Activated CD8-positive, alpha-beta memory T cell treated with anti-CD3 and anti-CD28 coated beads, Interleukin-2, amount 50 U/mL, for 4 hours (primary cell): ENCODE data around the gene SRSF3.
"Not testable (repeated sequence)": the region's sequence is repeated elsewhere in the genome, so short reads cannot be mapped to it uniquely, and the experiment has no call there.

Experiments
- DNase-seq: peaks from one replicate; pipeline ENCODE4 v3.0.0-alpha.2; 2020

Gene SRSF3

GRCh38 chr6:36594029-36594815 lies at the start of gene SRSF3:
TSS of gene SRSF3 (plus strand) at chr6:36594362. CDS start at chr6:36596763, 2,401 bp downstream.
- peak; percentile 93 for DNase-seq

- no peak for DNase-seq
These were observed 48.3 kb upstream of the SRSF3 start for GRCh38 chr6:36545767-36546307.

DNA sequence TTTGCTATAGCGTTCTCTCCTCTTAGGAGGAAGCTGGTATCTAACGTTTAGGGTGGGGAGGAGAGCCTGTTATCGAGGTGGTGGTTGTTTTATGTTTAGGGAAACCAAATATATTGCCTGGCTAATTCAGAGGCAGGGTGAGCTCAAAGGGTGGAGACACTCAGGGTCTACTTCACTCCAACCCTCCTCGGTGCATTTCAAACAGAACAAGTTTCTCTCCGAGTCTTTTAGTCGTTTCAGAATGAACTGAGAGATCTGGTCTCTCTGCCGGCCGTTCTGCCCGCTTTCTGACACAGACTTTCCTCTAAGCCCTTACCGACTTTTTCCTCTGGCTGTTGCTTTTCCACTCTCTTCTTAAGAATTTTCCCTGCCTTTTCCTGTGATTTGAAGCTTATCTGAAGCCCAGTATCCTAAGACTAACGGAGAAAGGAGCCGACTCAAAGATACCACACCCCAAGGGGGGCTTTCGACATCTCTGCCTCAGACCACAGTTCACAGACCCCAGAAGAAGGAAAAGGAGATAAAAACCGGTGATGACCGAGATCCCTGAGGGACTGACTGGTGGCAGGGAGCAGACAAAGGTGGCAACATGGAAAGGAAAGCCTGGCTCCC lies 47.7 kb upstream of the SRSF3 start:
- no peak for DNase-seq

DNA sequence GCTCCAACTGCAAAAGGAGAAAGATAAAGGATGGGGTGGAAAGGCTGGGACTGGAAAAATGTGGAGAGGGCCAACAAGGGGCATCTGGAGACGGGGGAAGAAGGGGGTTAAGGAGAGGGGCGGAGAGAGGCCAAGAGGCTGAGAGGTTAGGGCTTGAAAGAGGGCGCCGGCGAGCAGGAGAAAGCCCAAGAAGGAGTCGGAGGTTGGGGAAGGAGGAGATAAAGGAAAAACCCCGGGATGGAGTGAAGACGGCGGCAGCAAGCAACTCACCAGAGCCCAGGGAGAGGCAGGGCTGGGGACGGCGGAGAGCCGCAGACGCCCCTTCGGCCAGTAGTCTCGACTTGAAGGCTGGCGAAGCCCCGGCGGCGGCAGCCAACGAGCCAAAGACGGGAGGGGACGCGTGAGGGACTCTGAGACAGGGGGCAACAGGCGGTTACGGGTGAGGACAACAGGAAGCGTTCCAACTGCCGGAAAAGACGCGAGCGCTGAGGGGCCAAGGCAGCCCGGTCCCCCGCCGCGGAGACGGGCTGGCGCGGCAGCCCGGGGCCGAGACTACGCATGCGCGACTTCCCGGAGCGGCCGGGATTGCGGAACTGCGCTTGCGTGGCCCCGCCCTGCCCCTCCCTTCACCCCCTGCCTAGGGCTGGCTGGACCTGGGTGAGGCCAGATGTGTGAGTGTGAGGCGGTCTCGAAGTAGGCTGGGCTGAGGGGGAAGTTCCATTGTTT lies 47.1 kb upstream of the SRSF3 start, which contains the start of gene STK38:
Gene STK38, minus strand, starts transcription at position 560 of the 726 bp plus-strand sequence. CDS start 7,277 bp downstream, outside the sequence.
- peak; percentile 93 for DNase-seq

GRCh38 chr6:36547646-36548400 lies 46.3 kb upstream of the SRSF3 start:
- no peak for DNase-seq

- no peak for DNase-seq
These were observed 45.8 kb upstream of the SRSF3 start for GRCh38 chr6:36548401-36548743.

DNA sequence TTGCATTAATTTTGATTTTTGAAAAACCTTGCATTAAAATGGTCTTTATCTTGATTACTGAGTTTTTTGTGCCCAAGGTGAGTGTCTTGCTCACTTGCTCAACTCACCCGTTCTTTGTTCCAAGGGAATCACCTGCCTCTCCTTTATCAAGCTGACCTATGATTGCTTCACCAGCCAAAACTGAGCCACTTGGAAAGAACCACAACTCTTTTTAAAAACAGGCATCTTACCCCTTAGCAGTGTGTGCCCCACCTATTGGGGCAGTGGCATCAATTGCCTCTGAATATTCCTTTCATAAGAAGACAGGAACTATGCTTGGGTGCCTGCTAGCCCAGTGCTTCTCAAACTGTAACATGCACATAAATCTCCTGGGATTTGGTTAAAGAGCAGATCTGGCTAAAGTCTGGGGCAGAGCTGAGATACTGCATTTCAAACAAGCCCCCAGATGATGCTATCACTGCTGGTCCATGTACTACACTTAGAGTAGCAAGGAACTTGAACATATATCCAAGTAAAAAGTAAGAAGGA lies 43.6 kb upstream of the SRSF3 start:
- DNase-seq = no peak

DNA sequence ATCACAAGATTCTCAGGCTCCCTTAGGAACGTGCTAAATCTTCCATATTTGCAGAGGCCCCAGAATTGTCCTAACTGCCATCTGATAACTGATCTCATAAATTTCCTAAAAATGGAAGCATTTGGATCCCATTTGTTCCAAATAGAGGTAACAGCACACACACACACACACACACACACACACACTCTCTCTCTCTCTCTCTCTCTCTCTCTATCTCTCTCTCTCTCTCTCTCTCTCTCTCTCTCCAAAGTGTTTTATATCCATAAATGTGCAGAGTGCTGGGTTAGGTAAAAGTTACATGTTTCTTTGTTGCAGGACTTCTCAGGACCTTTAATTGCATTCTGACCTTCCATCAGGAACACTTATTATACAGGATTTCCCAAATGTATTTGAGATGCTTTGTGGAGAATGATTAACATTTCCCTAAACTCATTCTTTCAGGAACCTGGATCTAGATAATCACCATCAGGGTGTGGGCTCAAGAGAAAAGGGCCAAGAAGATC lies 38.4 kb upstream of the SRSF3 start:
- no peak for DNase-seq

DNA sequence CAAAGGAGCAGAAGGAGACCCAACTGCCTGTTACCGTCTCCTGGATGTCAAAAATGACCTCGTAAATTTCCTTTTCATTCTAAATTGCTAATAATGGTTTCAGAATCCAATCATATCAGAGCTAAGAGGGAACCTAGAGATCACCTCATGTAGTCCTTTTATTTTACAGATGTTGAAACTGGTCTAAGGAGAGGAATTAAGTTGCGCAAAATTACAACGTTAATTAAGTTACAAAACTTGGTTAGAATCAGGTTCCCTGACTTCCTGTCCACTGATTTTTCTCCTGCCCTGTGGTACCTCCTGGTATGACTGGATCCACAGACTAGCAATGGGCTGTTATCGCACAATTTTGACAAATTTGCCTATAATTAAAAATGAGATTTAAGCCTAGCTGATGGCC lies 37.9 kb upstream of the SRSF3 start:
- no peak for DNase-seq

GRCh38 chr6:36559011-36559793 lies 35.0 kb upstream of the SRSF3 start:
- no peak for DNase-seq

DNA sequence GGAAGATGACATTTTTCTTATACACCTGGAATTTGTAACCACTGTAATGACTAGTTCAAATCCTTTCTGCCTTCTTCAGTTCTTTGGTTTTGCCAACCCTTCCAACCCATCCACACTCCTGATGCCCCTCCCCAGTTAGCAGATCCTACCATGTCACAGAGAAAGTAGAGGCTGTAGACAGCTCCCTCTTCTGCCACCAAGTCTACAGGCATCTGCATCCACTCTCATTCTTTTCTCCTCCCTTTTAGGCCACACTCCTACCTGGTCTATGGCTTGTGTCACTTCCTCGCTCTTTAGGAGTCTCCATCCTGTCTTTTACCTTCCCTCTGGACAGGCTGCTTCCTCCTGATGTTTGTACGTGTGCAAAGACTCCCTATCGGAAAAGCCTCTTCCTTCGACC lies 33.3 kb upstream of the SRSF3 start:
- DNase-seq = no peak

- DNase-seq = no peak
These were observed 30.8 kb upstream of the SRSF3 start for GRCh38 chr6:36563237-36563927.

DNA sequence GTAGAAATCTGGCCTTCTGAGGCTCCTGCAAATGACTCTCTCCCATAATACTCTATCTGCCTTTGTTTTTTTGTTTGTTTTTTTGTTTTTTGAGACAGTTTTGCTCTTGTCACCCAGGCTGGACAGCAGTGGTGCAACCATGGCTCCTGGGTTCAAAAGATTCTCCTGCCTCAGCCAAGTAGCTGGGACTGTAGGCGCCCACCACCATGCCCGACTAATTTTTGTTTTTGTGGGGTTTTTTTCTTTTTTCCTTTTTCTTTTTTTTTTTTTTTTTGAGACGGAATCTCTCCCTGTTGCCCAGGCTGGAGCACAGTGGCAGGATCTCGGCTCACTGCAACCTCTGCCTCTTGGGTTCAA lies 30.3 kb upstream of the SRSF3 start:
- no peak for DNase-seq

DNA sequence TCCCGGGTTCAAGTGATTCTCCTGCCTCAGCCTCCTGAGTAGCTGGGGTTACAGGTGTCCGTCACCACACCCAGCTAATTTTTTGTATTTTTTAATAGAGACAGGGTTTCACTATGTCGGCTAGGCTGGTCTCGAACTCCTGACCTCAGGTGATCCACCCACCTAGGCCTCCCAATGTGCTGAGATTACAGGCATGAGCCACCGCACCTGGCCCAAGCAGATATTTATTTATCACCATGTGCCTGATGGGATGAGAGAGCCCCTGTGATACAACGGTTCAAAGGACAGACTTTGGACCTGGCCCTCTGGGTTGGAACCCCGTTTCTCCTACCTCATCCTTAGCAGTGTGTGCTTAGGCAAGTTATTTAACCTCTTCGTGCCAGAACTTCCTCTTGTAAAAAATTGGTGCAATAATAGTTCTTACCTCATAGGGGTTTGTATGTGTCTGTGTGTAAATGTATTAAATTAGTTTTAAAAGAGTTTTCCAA lies 27.7 kb upstream of the SRSF3 start:
- no peak for DNase-seq

DNA sequence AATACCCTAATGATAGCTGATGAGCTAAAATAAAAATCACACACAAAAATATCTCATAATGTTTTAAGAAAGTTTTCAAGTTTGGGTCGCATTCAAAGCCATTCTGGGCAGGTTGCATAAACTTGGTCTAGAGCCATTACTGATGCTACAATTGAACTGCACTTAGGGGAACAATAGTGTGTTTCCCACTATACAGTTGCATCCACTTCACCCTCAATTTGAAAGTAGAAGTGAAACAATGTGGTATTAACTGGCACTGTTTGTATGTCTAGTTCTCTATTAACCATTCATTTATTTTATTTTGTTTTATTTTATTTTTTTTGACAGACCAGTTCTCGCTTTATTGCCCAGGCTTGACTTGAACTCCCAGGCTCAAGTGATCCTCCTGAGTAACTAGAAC lies 23.9 kb upstream of the SRSF3 start:
- no peak for DNase-seq

- no peak for DNase-seq
These were observed 22.8 kb upstream of the SRSF3 start for GRCh38 chr6:36571122-36572043.

DNA sequence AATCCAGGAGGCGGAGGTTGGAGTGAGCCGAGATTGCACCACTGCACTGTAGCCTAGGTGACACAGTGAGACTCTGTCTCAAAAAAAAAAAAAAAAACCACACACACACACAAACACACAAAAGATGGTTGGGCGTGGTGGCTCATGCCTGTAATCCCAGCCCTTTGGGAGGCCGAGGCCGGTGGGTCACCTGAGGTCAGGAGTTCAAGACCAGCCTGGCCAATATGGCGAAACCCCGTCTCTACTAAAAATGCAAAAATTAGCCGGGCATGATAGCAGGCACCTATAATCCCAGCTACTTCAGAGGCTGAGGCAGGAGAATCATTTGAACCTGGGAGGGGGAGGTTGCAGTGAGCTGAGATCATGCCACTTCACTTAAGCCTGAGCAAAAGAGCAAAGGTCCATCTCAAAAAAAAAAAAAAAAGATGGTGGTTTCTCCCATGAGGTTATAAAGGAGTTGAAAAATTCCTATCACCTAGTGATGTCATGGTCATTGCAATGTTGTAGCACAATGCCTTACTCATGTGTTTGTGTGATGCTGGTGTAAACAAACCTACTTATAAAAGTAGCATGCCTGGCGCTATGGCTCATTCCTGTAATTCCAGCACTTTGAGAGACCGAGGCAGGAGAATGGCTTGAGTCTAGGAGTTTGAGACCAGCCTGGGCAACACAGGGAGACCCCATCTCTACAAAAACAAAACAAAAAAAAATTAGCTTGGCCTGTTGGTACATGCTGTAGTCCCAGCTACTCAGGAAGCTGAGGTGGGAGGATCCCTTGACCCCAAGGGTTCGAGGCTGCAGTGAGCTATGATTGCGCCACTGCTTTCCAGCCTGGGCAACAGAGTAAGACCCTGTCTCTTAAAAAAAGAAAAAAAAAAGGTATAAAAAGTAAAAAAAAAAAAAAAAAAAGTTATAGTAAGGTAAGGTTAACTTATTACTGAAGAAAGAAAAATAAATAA lies 21.5 kb upstream of the SRSF3 start:
- not testable (repeated sequence) for DNase-seq

DNA sequence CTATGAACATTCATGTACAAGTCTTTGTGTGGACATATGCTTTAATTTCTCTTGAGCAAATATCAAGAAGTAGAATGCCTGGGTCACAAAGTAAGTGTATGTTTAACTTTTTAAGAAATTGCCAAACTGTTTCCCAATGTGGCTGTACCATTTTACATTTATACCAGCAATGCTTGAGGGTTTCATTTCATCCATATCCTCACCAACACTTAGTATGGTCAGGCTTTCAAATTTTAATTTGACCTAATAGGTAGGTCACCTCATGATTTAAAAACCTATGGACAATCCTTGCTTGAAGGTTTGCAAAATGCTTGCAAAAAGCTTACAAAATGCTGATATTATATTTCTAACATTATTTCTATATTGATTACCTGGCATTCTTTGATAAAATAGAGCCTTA lies 19.5 kb upstream of the SRSF3 start:
- DNase-seq = no peak
